ENCODE data around the gene RAB17. TPM values are rescaled to one million over a fixed set of nuclear protein-coding genes. Genes with fewer than 3 reads are reported as not detected.

RAB17 gene
- total RNA-seq, 1 experiment from 2014 or later = 41.8 TPM

DNA sequence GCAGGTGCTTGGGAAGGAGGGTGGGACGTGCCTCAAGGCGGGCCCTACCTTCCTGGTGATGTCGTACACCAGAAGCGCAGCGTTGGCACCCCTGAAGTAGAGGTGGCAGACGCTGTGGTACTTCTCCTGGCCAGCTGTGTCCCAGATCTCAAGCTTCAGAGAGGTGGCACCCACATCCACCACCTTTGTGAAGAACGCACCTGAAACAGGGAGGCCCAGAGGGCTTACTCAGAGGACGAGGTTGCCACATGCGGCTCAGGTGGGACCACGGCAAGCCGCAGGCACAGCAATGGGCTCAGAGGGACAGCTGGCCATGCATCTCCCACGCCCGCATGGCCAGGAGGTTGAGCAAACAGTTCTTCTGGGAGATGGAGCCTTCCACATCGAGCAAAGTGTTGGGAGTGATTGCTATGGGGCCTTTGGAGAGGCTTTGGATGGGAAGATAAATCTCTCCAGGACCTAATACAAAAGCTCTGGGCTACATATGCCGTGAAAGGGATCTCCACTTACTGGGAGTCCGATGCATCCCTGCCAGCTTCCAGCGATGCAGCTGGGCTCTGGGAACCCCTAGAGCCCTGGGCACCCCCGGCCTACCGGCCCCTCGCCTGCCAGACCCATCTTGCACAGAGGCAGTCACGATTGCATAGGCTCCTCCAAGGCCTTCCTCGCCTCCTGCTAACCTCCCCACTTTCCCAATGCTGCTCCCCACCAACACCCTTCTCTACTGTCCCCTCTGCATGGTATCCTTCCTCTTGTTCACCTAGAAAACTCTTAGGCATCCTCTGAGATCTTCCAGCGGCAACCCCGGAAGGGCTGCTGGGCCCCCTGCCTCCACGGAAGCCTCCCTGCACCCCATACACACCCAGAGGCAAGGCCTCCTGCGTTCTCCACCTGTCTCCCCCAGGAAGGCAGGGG, 12.3 kb downstream of the RAB17 start:
- ATAC-seq (no peak), DNase-seq (ENCODE audit: low read depth, low spot score) (no peak)
- Histone ChIP-seq H3K79me2 (ENCODE audit: insufficient read depth, low read length) (no peaks in the 10 kb centered on the region), H3K9me2 (ENCODE audit: insufficient read depth) (no peaks in the 10 kb centered on the region), H3K4me3 (replicated peaks in 1 of 2; ENCODE audit: low read depth in 1 of 2, low read length in 2 of 2) (no peak overlapping the region), H3K4me2 (ENCODE audit: low read length) (no peak overlapping the region), H3K36me3 (ENCODE audit: control insufficient read depth in 1 of 2, insufficient read depth in 2 of 2, low read length in 2 of 2) (peaks cover 0 to 7% of the 10 kb centered on the region in 2 experiments; a peak in 2 of 4 replicates), H3K9me3 (ENCODE audit: control insufficient read depth in 1 of 2, insufficient read depth in 1 of 2, low read depth in 1 of 2, low read length in 2 of 2) (no peaks in the 10 kb centered on the region), H3K4me1 (ENCODE audit: control insufficient read depth in 1 of 2, insufficient read depth in 2 of 2, low read length in 2 of 2) (peaks cover 12 to 20% of the 10 kb centered on the region in 2 experiments), H3K9ac (ENCODE audit: low read length) (no peak overlapping the region), H4K20me1 (ENCODE audit: insufficient read depth) (no peaks in the 10 kb centered on the region), H2AFZ (ENCODE audit: low read depth, low read length, poor library complexity, severe bottlenecking) (no peak overlapping the region), H3K27ac (ENCODE audit: low read depth, low read length) (no peak overlapping the region), H3K27me3 (ENCODE audit: insufficient read depth, low read length) (no peaks in the 10 kb centered on the region)
- BruUV-seq (replicated peaks) = no TSS peak
- ChIA-PET POLR2A (no interaction called here), CTCF (no interaction called here), RAD21 (ENCODE audit: low non-redundant PET in 1 of 2, low total read pairs in 2 of 2, uncharacterized antibody in 2 of 2, unreplicated experiment in 2 of 2) (no interaction called here)
- TF ChIP-seq, protein P1, sequence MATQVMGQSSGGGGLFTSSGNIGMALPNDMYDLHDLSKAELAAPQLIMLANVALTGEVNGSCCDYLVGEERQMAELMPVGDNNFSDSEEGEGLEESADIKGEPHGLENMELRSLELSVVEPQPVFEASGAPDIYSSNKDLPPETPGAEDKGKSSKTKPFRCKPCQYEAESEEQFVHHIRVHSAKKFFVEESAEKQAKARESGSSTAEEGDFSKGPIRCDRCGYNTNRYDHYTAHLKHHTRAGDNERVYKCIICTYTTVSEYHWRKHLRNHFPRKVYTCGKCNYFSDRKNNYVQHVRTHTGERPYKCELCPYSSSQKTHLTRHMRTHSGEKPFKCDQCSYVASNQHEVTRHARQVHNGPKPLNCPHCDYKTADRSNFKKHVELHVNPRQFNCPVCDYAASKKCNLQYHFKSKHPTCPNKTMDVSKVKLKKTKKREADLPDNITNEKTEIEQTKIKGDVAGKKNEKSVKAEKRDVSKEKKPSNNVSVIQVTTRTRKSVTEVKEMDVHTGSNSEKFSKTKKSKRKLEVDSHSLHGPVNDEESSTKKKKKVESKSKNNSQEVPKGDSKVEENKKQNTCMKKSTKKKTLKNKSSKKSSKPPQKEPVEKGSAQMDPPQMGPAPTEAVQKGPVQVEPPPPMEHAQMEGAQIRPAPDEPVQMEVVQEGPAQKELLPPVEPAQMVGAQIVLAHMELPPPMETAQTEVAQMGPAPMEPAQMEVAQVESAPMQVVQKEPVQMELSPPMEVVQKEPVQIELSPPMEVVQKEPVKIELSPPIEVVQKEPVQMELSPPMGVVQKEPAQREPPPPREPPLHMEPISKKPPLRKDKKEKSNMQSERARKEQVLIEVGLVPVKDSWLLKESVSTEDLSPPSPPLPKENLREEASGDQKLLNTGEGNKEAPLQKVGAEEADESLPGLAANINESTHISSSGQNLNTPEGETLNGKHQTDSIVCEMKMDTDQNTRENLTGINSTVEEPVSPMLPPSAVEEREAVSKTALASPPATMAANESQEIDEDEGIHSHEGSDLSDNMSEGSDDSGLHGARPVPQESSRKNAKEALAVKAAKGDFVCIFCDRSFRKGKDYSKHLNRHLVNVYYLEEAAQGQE (IDR thresholded peaks at IDR 0.05; ENCODE audit: low read depth) = no peak
- TF ChIP-seq CBX3 (IDR thresholded peaks at IDR 0.05; ENCODE audit: low read depth) (no peak), SRF (IDR thresholded peaks at IDR 0.05; ENCODE audit: low read depth) (no peak), SP1 (IDR thresholded peaks at IDR 0.05; ENCODE audit: low read depth) (no peak), POLR2A (IDR thresholded peaks at IDR 0.05; ENCODE audit: borderline replicate concordance, extremely low read depth, insufficient read depth, insufficient read length) (no peak), MAX (IDR thresholded peaks at IDR 0.05) (no peak), TCF7L2 (IDR thresholded peaks at IDR 0.05; ENCODE audit: borderline replicate concordance, extremely low read depth, insufficient read depth, insufficient read length) (no peak), FOSL1 (IDR thresholded peaks at IDR 0.05; ENCODE audit: low read depth) (no peak), YY1 (IDR thresholded peaks at IDR 0.05; ENCODE audit: extremely low read depth, insufficient replicate concordance, low read depth, low read length) (no peak)
- TF ChIP-seq, protein P2, sequence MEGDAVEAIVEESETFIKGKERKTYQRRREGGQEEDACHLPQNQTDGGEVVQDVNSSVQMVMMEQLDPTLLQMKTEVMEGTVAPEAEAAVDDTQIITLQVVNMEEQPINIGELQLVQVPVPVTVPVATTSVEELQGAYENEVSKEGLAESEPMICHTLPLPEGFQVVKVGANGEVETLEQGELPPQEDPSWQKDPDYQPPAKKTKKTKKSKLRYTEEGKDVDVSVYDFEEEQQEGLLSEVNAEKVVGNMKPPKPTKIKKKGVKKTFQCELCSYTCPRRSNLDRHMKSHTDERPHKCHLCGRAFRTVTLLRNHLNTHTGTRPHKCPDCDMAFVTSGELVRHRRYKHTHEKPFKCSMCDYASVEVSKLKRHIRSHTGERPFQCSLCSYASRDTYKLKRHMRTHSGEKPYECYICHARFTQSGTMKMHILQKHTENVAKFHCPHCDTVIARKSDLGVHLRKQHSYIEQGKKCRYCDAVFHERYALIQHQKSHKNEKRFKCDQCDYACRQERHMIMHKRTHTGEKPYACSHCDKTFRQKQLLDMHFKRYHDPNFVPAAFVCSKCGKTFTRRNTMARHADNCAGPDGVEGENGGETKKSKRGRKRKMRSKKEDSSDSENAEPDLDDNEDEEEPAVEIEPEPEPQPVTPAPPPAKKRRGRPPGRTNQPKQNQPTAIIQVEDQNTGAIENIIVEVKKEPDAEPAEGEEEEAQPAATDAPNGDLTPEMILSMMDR (IDR thresholded peaks at IDR 0.05 in 2 of 3, conservative IDR thresholded peaks at IDR 0.05 in 1 of 3; ENCODE audit: borderline replicate concordance in 1 of 3, insufficient read depth in 1 of 3, low read depth in 2 of 3, low read length in 2 of 3) = no peak
- intact Hi-C loops (cut with micrococcal nuclease) = no loop called here
